ENCODE results near the gene LIMA1. TPM values are rescaled to one million over a fixed set of nuclear protein-coding genes. Genes with fewer than 3 reads are reported as not detected.
A peak's percentile ranks its signal among the peaks of the same experiment; 100 is the strongest.

The LIMA1 gene
- total and polyA plus RNA-seq, 9 of the 15 experiments (the other 6 are each of a cell fraction or from before 2014, with no cell fraction given): 20.2 to 37.8 (median 27.3) TPM

DNA sequence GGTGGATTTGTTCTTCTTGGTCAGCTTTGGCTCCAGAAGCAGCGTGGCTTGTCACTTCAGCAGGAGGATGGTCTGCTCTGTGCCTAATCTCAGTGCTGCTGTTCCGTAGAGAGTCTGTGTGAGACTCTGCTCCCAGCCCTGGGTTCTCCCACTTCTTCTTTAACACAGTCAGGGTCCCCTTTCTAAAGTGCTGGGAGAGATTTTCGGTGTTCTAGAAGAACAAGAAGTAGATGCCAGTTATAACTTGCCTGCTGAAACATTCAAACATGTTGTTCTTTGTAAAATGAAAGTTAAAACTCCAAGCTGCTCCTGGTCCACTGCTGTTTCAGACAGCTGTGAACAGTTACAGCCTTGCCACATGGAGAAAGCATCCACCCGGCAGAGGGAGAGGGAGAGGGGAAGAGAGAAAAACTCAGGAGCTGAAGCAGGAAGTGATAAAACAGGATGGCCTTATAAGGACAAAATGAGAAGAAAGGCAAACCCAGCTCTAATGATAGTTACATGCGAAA lies 61.0 kb downstream of the LIMA1 start (continued):
- TF ChIP-seq, protein P1, sequence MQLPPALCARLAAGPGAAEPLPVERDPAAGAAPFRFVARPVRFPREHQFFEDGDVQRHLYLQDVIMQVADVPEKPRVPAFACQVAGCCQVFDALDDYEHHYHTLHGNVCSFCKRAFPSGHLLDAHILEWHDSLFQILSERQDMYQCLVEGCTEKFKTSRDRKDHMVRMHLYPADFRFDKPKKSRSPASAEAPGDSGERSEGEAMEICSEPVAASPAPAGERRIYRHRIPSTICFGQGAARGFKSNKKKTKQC (CRISPR knock-in tag; IDR thresholded peaks at IDR 0.05): no peak
- TF ChIP-seq, protein P2, sequence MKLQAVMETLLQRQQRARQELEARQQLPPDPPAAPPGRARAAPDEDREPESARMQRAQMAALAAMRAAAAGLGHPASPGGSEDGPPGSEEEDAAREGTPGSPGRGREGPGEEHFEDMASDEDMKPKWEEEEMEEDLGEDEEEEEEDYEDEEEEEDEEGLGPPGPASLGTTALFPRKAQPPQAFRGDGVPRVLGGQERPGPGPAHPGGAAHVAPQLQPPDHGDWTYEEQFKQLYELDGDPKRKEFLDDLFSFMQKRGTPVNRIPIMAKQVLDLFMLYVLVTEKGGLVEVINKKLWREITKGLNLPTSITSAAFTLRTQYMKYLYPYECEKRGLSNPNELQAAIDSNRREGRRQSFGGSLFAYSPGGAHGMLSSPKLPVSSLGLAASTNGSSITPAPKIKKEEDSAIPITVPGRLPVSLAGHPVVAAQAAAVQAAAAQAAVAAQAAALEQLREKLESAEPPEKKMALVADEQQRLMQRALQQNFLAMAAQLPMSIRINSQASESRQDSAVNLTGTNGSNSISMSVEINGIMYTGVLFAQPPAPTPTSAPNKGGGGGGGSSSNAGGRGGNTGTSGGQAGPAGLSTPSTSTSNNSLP (IDR thresholded peaks at IDR 0.05; ENCODE audit: borderline replicate concordance, low read depth, low read length): no peak
- TF ChIP-seq, protein P3, sequence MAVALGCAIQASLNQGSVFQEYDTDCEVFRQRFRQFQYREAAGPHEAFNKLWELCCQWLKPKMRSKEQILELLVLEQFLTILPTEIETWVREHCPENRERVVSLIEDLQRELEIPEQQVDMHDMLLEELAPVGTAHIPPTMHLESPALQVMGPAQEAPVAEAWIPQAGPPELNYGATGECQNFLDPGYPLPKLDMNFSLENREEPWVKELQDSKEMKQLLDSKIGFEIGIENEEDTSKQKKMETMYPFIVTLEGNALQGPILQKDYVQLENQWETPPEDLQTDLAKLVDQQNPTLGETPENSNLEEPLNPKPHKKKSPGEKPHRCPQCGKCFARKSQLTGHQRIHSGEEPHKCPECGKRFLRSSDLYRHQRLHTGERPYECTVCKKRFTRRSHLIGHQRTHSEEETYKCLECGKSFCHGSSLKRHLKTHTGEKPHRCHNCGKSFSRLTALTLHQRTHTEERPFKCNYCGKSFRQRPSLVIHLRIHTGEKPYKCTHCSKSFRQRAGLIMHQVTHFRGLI (CRISPR knock-in tag; IDR thresholded peaks at IDR 0.05): no peak
- TF ChIP-seq TCFL5 (CRISPR knock-in tag; conservative IDR thresholded peaks at IDR 0.05): no peak
- 0 out of 2 replicates have a peak, but pooled peaks have one; percentile 29 for TF ChIP-seq SMAD4 (CRISPR knock-in tag; conservative IDR thresholded peaks at IDR 0.05)
- TF ChIP-seq SMARCA5 (IDR thresholded peaks at IDR 0.05): no peak
- TF ChIP-seq, protein P4, sequence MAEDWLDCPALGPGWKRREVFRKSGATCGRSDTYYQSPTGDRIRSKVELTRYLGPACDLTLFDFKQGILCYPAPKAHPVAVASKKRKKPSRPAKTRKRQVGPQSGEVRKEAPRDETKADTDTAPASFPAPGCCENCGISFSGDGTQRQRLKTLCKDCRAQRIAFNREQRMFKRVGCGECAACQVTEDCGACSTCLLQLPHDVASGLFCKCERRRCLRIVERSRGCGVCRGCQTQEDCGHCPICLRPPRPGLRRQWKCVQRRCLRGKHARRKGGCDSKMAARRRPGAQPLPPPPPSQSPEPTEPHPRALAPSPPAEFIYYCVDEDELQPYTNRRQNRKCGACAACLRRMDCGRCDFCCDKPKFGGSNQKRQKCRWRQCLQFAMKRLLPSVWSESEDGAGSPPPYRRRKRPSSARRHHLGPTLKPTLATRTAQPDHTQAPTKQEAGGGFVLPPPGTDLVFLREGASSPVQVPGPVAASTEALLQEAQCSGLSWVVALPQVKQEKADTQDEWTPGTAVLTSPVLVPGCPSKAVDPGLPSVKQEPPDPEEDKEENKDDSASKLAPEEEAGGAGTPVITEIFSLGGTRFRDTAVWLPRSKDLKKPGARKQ (CRISPR knock-in tag; IDR thresholded peaks at IDR 0.05): no peak
- no peak for TF ChIP-seq ZNF778 (CRISPR knock-in tag; IDR thresholded peaks at IDR 0.05)
- TF ChIP-seq, protein P5, sequence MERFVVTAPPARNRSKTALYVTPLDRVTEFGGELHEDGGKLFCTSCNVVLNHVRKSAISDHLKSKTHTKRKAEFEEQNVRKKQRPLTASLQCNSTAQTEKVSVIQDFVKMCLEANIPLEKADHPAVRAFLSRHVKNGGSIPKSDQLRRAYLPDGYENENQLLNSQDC (CRISPR knock-in tag; IDR thresholded peaks at IDR 0.05): no peak
- TF ChIP-seq SETDB1 (IDR thresholded peaks at IDR 0.05; ENCODE audit: low read length): no peak
- no peak for TF ChIP-seq SAP30 (IDR thresholded peaks at IDR 0.05; ENCODE audit: borderline replicate concordance, insufficient read depth, low read depth, low read length, poor library complexity, severe bottlenecking)
- TF ChIP-seq, protein P6, sequence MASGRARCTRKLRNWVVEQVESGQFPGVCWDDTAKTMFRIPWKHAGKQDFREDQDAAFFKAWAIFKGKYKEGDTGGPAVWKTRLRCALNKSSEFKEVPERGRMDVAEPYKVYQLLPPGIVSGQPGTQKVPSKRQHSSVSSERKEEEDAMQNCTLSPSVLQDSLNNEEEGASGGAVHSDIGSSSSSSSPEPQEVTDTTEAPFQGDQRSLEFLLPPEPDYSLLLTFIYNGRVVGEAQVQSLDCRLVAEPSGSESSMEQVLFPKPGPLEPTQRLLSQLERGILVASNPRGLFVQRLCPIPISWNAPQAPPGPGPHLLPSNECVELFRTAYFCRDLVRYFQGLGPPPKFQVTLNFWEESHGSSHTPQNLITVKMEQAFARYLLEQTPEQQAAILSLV (tag; IDR thresholded peaks at IDR 0.05): no peak
- no peak for TF ChIP-seq LEF1 (IDR thresholded peaks at IDR 0.05)
- no peak for TF ChIP-seq TCF7L2 (IDR thresholded peaks at IDR 0.05; ENCODE audit: low read depth, low read length)
- TF ChIP-seq MYNN (IDR thresholded peaks at IDR 0.05): no peak
- no peak for TF ChIP-seq MYNN (CRISPR knock-in tag; IDR thresholded peaks at IDR 0.05)
- no peak for TF ChIP-seq KDM2B (CRISPR knock-in tag; IDR thresholded peaks at IDR 0.05)
- 0 out of 2 replicates have a peak, but pooled peaks have one; percentile 21 for TF ChIP-seq FOSL1 (tag; conservative IDR thresholded peaks at IDR 0.05)
- TF ChIP-seq SRSF7 (optimal IDR thresholded peaks at IDR 0.05; ENCODE audit: low read depth, low read length): no peak
- no peak for TF ChIP-seq NUFIP1 (IDR thresholded peaks at IDR 0.05; ENCODE audit: partially characterized antibody)
- no peak for TF ChIP-seq SIX5 (IDR thresholded peaks at IDR 0.05; ENCODE audit: borderline replicate concordance in 1 of 2, insufficient read depth in 1 of 2, low read depth in 1 of 2, low read length in 2 of 2)
